ENCODE results near the gene STARD3.

STARD3 gene

GRCh38 chr17:39596543-39597267 lies 40.2 kb upstream of the STARD3 start:
- no peak for DNase-seq (ENCODE audit: low read depth)
- no peak overlapping the region for H3K4me3 ChIP-seq (ENCODE audit: control insufficient read depth, low read depth, low read length)
- no peak for TF ChIP-seq CTCF (IDR thresholded peaks at IDR 0.05; ENCODE audit: control insufficient read depth, insufficient read depth, low read depth, low read length, missing control alignments)

GRCh38 chr17:39597372-39598046 lies 39.4 kb upstream of the STARD3 start:
- H3K4me3 ChIP-seq (ENCODE audit: control insufficient read depth, low read depth, low read length), result no peak overlapping the region
- no peak for TF ChIP-seq CTCF (IDR thresholded peaks at IDR 0.05; ENCODE audit: control insufficient read depth, insufficient read depth, low read depth, low read length, missing control alignments)
- no peak for DNase-seq (ENCODE audit: low read depth)

- DNase-seq (ENCODE audit: low read depth), result no peak
- no peak for TF ChIP-seq CTCF (IDR thresholded peaks at IDR 0.05; ENCODE audit: control insufficient read depth, insufficient read depth, low read depth, low read length, missing control alignments)
These were observed 38.9 kb upstream of the STARD3 start for GRCh38 chr17:39598047-39598481.

GRCh38 chr17:39598630-39599003 lies 38.3 kb upstream of the STARD3 start:
- no peak overlapping the region for H3K4me3 ChIP-seq (ENCODE audit: control insufficient read depth, low read depth, low read length)
- TF ChIP-seq CTCF (IDR thresholded peaks at IDR 0.05; ENCODE audit: control insufficient read depth, insufficient read depth, low read depth, low read length, missing control alignments), result no peak
- no peak for DNase-seq (ENCODE audit: low read depth)

More at GRCh38 chr17:39598047-39598481, 38.9 kb upstream of the STARD3 start:
- no peak overlapping the region for H3K4me3 ChIP-seq (ENCODE audit: control insufficient read depth, low read depth, low read length)

GRCh38 chr17:39599004-39599664 lies 37.8 kb upstream of the STARD3 start:
- no peak overlapping the region for H3K4me3 ChIP-seq (ENCODE audit: control insufficient read depth, low read depth, low read length)
- DNase-seq (ENCODE audit: low read depth), result no peak
- TF ChIP-seq CTCF (IDR thresholded peaks at IDR 0.05; ENCODE audit: control insufficient read depth, insufficient read depth, low read depth, low read length, missing control alignments), result no peak

GRCh38 chr17:39599665-39600231 lies 37.2 kb upstream of the STARD3 start:
- no peak for DNase-seq (ENCODE audit: low read depth)
- no peak for TF ChIP-seq CTCF (IDR thresholded peaks at IDR 0.05; ENCODE audit: control insufficient read depth, insufficient read depth, low read depth, low read length, missing control alignments)
- H3K4me3 ChIP-seq (ENCODE audit: control insufficient read depth, low read depth, low read length), result no peak overlapping the region
